Endothelial cell of umbilical vein (primary cell): Measurements from ENCODE around the gene ZFR. TPM values are rescaled to one million over a fixed set of nuclear protein-coding genes. Genes with fewer than 3 reads are reported as not detected.

Experiments used
- BruUV-seq: library from RNA; stranded (reverse); fragments of 400-500 nt; replicated peaks from 2 replicates; lab custom pipeline; 2021; lab: Mats Ljungman, UMichigan
- CTCF ChIA-PET: fragments of 300-600, 350-600 bp; sonication (Branson Sonifier 250); formaldehyde crosslinking; loops from one replicate; lab custom pipeline; 2021; ENCODE audit warnings: antibody characterized with exemption, inconsistent platforms; lab: Charles Lee
- POLR2A ChIA-PET: fragments of 300-600, 350-600 bp; sonication (Branson Sonifier 250); formaldehyde crosslinking; loops from one replicate; lab custom pipeline; 2021; ENCODE audit warnings: antibody characterized with exemption, inconsistent platforms; lab: Charles Lee
- DNase-seq: peaks from one replicate; pipeline ENCODE4 v3.0.0-alpha.2; 2011; ENCODE audit warnings: low read depth, low spot score
- FAIRE-seq: peaks from 2 replicates; lab custom pipeline; 2011; peaks lifted over from hg19 to GRCh38; lab: Jason Lieb, UNC
- H2AFZ ChIP-seq: 2 replicates; pipeline ENCODE4 v1.6.0; 2012; ENCODE audit warnings: low read depth, low read length, control low read depth, inconsistent platforms
- H3K27ac ChIP-seq: 2 replicates; pipeline ENCODE4 v1.5.1; 2011; ENCODE audit warnings: low read depth, mild to moderate bottlenecking, control low read depth, low read length, moderate library complexity; ENCODE audit not compliant: insufficient read depth
- H3K27me3 ChIP-seq, 2 experiments: 2 replicates each; pipeline versions ENCODE4 v1.6.0 to v1.6.1; 2011; ENCODE audit warnings: low read length in 2 of 2, mixed read lengths in 1 of 2; ENCODE audit not compliant: control insufficient read depth in 2 of 2, insufficient read depth in 2 of 2
- H3K36me3 ChIP-seq, 2 experiments: 2 replicates in 1 of 2; 3 replicates in 1 of 2; pipeline ENCODE4 v1.5.1; 2011; ENCODE audit warnings: low read length in 2 of 2, mild to moderate bottlenecking in 1 of 2, moderate library complexity in 1 of 2; ENCODE audit not compliant: control insufficient read depth in 2 of 2, insufficient read depth in 2 of 2; ENCODE audit errors: extremely low read depth in 1 of 2
- H3K4me1 ChIP-seq: 3 replicates; pipeline ENCODE4 v1.5.1; 2011; ENCODE audit warnings: mild to moderate bottlenecking, low read length; ENCODE audit not compliant: control insufficient read depth, insufficient read depth; ENCODE audit errors: extremely low read depth
- H3K4me2 ChIP-seq: 2 replicates; pipeline ENCODE4 v1.6.1; 2011; ENCODE audit warnings: low read length, control low read depth, mixed read lengths; ENCODE audit not compliant: insufficient read depth
- H3K4me3 ChIP-seq, 3 experiments: fragments of 200-600 bp in 1 of 3; sonication (generic), shearing (Covaris generic) in 1 of 3; replicated peaks in 1 of 3; 2 replicates each; pipeline ENCODE4 v1.5.1; 2011 to 2016; ENCODE audit warnings: control low read depth in 3 of 3, low read length in 3 of 3, mild to moderate bottlenecking in 2 of 3, inconsistent platforms in 1 of 3, low read depth in 1 of 3, moderate library complexity in 1 of 3; ENCODE audit not compliant: insufficient read depth in 1 of 3
- H3K79me2 ChIP-seq: 2 replicates; pipeline ENCODE4 v1.6.0; 2012; ENCODE audit warnings: low read length, inconsistent platforms; ENCODE audit not compliant: control insufficient read depth, insufficient read depth
- H3K9ac ChIP-seq: replicated peaks from 2 replicates; pipeline ENCODE3; 2011; ENCODE audit warnings: low read length, control low read depth; ENCODE audit not compliant: insufficient read depth; ENCODE audit errors: extremely low read depth
- H3K9me1 ChIP-seq: replicated peaks from 3 replicates; pipeline ENCODE4 v1.6.0; 2011; ENCODE audit warnings: mild to moderate bottlenecking, low read length; ENCODE audit not compliant: control insufficient read depth, insufficient read depth; ENCODE audit errors: extremely low read depth
- H3K9me3 ChIP-seq: replicated peaks from 2 replicates; pipeline ENCODE4 v1.5.1; 2012; ENCODE audit warnings: low read length, inconsistent platforms; ENCODE audit not compliant: control insufficient read depth, insufficient read depth
- H4K20me1 ChIP-seq: replicated peaks from 2 replicates; pipeline ENCODE3; 2011; ENCODE audit warnings: mild to moderate bottlenecking, low read length; ENCODE audit not compliant: control insufficient read depth, insufficient read depth; ENCODE audit errors: extremely low read depth
- EZH2 ChIP-seq: IDR thresholded peaks from 2 replicates; pipeline ENCODE4 v1.6.1; 2012; ENCODE audit warnings: borderline replicate concordance, low read depth, mild to moderate bottlenecking, moderate library complexity, low read length, inconsistent platforms; ENCODE audit not compliant: severe bottlenecking
- FOS ChIP-seq: IDR thresholded peaks from 2 replicates; pipeline ENCODE4 v1.6.1; 2011; ENCODE audit warnings: mild to moderate bottlenecking, low read length, moderate library complexity, borderline replicate concordance; ENCODE audit not compliant: insufficient read depth
- GATA2 ChIP-seq: IDR thresholded peaks from 2 replicates; pipeline ENCODE4 v1.7.0; 2011; ENCODE audit warnings: low read depth, mild to moderate bottlenecking, moderate library complexity, mixed read lengths, low read length; ENCODE audit not compliant: insufficient read length, insufficient read depth
- JUN ChIP-seq: IDR thresholded peaks from 2 replicates; pipeline ENCODE4 v1.6.1; 2011; ENCODE audit warnings: borderline replicate concordance, low read depth; ENCODE audit not compliant: insufficient read length, insufficient read depth
- MYC ChIP-seq: IDR thresholded peaks from one replicate; pipeline ENCODE4 v1.6.1; 2011; ENCODE audit warnings: mild to moderate bottlenecking, low read depth, low read length
- POLR2A ChIP-seq: IDR thresholded peaks from 2 replicates; pipeline ENCODE4 v1.6.1; 2012; ENCODE audit warnings: low read depth, mild to moderate bottlenecking, control low read depth, low read length
- POLR2AphosphoS5 ChIP-seq: IDR thresholded peaks from 2 replicates; pipeline ENCODE4 v1.6.1; 2012; ENCODE audit warnings: low read depth, mild to moderate bottlenecking, control low read depth, low read length, moderate library complexity; ENCODE audit not compliant: insufficient read depth
- dilution Hi-C: fragments of 300-500 bp; cut with MboI; formaldehyde crosslinking; loops from one replicate; pipeline ENCODE4 v1.15.0; 2019; ENCODE audit warnings: low sequenced_read_pairs; ENCODE audit not compliant: extremely low pct_ligation_motif_present
- intact Hi-C: fragments of 100-400 bp; cut with micrococcal nuclease; formaldehyde crosslinking; loops from one replicate; pipeline ENCODE4 v1.10.0; 2022
- polyA plus RNA-seq, 4 experiments: library from polyadenylated mRNA; depleted of rRNA in 3 of 4; stranded (reverse) in 3 of 4; unstranded in 1 of 4; fragments of >200 nt; gene quantifications; 2 replicates each; pipeline versions ENCODE4 v1.2.1 to v1.2.3, GENCODE V29; 2011 to 2012; ENCODE audit warnings: missing spikeins in 1 of 4
- total RNA-seq: library from RNA; stranded (reverse); gene quantifications from 2 replicates; pipeline ENCODE4 v1.2.3, GENCODE V29; 2021
- TF ChIP-seq, protein P1 (sequence below): IDR thresholded peaks from 2 replicates; pipeline ENCODE4 v1.6.1; 2011; ENCODE audit not compliant: insufficient read depth, insufficient read length
- TF ChIP-seq, protein P2 (sequence below), 2 donors: IDR thresholded peaks; 1 replicate in 1 of 2; 2 replicates in 1 of 2; pipeline ENCODE4 v1.5.1; 2011; ENCODE audit warnings: low read length in 2 of 2, mild to moderate bottlenecking in 2 of 2, moderate library complexity in 2 of 2, control low read depth in 1 of 2, inconsistent platforms in 1 of 2, low read depth in 1 of 2; ENCODE audit not compliant: insufficient read depth in 1 of 2; ENCODE audit errors: extremely low read depth in 1 of 2

ZFR gene
- total and polyA plus RNA-seq, 2 donors (not counting 3 experiments of a cell fraction or from before 2014, with no cell fraction given), result 60.1 to 79.4 TPM

DNA sequence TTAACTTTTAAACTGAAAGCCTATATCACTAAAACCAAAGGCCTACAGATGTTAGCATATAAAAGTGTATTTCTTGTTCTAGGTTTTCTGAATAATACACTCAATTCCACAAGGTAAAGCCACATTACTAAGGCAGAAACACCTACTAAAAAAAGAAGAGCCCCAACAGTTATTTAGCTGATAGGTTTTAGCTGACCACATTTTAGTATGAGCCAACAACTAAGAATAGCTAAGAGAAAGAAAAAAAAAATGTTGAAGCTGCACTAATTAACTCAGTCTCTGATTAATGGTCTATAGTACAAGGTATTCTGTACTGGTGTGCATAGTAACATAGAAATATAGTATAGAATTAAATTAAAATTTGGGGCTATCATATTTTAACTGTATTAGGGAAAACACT is 23.5 kb downstream of the ZFR start:
- Histone ChIP-seq H3K9me1 (no peaks in the 10 kb centered on the region), H3K9ac (no peak overlapping the region), H3K79me2 (peaks cover 73% of the 10 kb centered on the region), H4K20me1 (peaks cover 5% of the 10 kb centered on the region), H3K27me3 (no peaks in the 10 kb centered on the region), H3K4me1 (no peaks in the 10 kb centered on the region), H3K36me3 (peaks cover 0 to 5% of the 10 kb centered on the region in 2 experiments), H2AFZ (no peak overlapping the region), H3K9me3 (no peaks in the 10 kb centered on the region), H3K27ac (no peak overlapping the region), H3K4me3 (no peak overlapping the region), H3K4me2 (no peak overlapping the region)
- ChIA-PET CTCF (no interaction called here), POLR2A (no interaction called here)
- no peak for FAIRE-seq
- dilution Hi-C loops, result no loop called here
- TF ChIP-seq POLR2AphosphoS5, result no peak
- no peak for TF ChIP-seq JUN
- TF ChIP-seq EZH2, result no peak
- TF ChIP-seq FOS, result no peak
- TF ChIP-seq, protein P1, sequence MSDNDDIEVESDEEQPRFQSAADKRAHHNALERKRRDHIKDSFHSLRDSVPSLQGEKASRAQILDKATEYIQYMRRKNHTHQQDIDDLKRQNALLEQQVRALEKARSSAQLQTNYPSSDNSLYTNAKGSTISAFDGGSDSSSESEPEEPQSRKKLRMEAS, result no peak
- TF ChIP-seq GATA2, result no peak
- TF ChIP-seq MYC, result no peak
- TF ChIP-seq POLR2A, result no peak
- TF ChIP-seq, protein P2, sequence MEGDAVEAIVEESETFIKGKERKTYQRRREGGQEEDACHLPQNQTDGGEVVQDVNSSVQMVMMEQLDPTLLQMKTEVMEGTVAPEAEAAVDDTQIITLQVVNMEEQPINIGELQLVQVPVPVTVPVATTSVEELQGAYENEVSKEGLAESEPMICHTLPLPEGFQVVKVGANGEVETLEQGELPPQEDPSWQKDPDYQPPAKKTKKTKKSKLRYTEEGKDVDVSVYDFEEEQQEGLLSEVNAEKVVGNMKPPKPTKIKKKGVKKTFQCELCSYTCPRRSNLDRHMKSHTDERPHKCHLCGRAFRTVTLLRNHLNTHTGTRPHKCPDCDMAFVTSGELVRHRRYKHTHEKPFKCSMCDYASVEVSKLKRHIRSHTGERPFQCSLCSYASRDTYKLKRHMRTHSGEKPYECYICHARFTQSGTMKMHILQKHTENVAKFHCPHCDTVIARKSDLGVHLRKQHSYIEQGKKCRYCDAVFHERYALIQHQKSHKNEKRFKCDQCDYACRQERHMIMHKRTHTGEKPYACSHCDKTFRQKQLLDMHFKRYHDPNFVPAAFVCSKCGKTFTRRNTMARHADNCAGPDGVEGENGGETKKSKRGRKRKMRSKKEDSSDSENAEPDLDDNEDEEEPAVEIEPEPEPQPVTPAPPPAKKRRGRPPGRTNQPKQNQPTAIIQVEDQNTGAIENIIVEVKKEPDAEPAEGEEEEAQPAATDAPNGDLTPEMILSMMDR (IDR thresholded peaks at IDR 0.05; ENCODE audit: extremely low read depth in 1 of 2, insufficient read depth in 1 of 2, low read depth in 1 of 2, low read length in 2 of 2), result no peak
- intact Hi-C loops, result no loop called here
- BruUV-seq, result no TSS peak
- no peak for DNase-seq
